Activated T-helper 9 cell treated with anti-CD3 and anti-CD28 coated beads, Interleukin-2, amount 50 U/mL, for 16 hours (primary cell): ENCODE results near the gene TAAR5.
"Not testable (repeated sequence)": the region's sequence is repeated elsewhere in the genome, so short reads cannot be mapped to it uniquely, and the experiment has no call there.

ENCODE experiments used
- DNase-seq: peaks from one replicate; pipeline ENCODE4 v3.0.0-alpha.2; 2020; ENCODE audit warnings: low read depth

Gene TAAR5

DNA sequence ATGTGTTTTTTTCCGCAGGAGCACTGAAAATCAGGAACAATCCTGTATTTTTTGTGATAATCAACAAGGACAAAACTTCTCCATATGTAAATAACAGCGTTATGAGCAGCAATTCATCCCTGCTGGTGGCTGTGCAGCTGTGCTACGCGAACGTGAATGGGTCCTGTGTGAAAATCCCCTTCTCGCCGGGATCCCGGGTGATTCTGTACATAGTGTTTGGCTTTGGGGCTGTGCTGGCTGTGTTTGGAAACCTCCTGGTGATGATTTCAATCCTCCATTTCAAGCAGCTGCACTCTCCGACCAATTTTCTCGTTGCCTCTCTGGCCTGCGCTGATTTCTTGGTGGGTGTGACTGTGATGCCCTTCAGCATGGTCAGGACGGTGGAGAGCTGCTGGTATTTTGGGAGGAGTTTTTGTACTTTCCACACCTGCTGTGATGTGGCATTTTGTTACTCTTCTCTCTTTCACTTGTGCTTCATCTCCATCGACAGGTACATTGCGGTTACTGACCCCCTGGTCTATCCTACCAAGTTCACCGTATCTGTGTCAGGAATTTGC is 19.2 kb downstream of the TAAR5 start, which contains the start of gene TAAR6:
Gene TAAR6, plus strand, starts transcription at position 102 of the 557 bp plus-strand sequence. Its CDS starts 0 bp downstream, at position 102.
- no peak for DNase-seq

DNA sequence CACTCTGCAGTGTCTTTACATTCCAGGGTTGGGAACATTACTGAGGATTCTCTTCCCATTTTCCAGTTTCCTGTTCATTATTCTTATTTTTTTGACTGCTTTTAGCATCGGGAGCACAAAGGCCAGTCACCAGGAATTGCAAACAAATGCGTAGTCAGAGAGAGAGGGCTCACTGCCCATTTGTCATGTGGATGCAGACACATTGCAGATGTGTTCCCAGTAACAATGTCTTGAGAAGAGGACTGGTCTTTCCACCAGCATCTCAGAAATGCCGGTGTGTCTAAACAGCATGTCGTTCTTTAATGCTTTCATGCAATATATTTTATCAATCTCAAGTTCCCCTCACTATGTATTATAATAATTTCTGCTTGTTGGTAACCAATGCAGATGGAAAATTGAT is 20.4 kb downstream of the TAAR5 start:
- no peak for DNase-seq

DNA sequence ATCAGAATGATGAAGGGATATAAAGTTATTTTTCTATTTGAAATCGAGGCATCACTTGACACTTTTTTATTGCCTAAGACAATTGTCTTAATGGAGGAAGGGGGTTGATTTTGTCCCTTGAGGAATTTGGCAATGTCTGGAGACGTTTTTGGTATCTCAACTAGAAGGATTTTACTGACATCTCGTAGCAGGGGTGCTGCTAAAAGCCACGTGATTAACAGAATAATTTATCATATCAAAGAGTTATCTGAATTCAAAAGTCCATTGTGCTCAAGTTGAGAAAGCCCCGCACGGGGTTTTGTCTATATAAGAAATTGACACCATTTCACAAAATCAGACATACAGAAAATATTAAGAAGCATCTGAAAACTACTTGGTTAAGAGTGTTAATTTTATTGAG is 20.9 kb downstream of the TAAR5 start:
- DNase-seq, result no peak

DNA sequence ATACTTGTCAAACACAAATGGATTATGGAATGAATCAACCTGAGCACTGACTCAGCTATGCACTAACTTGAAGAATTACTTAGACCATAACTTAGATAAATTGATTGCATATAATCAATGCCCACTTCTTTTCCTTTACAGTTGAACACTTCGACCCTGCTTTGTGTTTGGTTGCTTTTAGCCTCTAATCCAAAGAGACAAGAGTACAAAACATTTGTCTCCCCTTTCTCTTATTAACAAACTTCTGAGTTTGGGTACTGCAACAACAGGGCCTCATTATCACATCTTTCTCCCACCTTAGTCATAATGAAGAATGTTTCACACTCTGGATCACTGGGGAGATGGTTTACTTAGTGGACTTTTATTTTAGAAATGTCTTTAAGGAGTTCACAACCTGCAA is 22.0 kb downstream of the TAAR5 start:
- DNase-seq, result no peak

DNA sequence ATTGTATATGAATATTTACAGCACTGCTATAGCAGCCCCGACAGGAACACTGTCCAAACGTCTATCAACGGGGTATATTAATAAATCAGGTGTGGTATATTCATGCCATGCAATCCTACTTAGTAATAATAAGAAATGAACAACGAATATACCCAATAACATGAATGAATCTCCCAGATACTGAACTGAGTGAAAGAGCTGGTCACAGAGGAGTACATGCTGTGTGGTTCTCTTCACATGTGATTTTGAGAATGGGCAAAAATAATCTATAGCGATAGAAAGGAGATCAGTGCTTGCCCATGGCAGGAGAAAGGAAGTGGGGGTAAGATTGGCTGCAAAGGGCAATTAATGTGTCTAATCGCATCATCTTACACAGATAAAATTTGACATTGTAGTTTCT is 23.1 kb downstream of the TAAR5 start:
- no peak for DNase-seq

DNA sequence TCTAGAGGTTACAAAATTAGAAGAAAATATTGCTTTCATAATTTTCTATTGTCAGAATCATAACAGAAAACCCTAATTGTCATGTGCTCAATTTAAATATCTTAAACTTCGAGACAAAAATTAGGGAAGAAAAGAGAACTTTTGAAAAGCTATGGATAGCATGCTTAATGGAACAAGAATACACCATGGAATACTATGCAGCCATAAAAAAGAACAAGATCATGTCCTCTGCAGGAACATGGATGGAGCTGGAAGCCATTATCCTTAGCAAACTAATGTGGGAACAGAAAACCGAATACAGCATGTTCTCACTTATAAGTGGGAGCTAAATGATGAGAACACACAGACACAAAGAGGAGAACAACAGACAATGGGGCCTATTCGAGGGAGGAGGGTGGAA is 29.5 kb downstream of the TAAR5 start:
- not testable (repeated sequence) for DNase-seq

DNA sequence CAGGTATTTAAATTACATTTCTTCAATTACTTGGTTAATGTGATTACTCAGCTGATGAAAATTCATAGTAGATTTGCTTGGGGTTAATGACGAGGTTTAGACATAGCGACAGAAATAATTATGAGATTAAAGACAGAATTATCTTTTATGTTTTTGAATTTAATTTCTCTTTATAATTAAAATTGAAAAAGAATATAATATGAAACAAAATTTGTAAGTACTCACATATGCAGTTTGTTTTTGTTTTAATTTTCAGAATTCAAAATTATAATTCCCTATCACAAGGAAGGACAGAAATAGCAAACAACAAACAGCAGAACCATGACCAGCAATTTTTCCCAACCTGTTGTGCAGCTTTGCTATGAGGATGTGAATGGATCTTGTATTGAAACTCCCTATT is 37.2 kb downstream of the TAAR5 start, which contains the start of gene TAAR8:
Gene TAAR8, plus strand, starts transcription at position 301 of the 400 bp plus-strand sequence. Its CDS starts 21 bp downstream, at position 322.
- DNase-seq, result no peak

DNA sequence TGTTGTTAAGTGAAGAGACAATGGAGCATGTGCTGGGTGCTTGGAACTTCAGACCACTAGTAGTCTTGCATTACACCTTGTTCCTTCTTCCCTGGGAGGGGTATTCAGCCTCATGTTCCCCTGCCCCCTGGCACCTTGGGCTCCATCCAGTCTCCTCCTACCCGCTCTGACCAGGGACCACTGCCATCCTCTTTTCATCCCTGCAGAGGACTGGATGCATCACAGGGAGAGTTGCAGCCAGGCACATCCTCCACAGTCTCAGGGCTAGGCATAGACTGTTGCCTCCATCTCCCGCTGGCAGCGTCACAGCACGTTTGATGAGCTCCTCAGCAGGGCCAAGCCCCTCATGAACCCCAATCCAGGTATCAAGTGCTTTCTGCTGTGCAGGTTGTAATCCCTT is 38.3 kb downstream of the TAAR5 start:
- no peak for DNase-seq

DNA sequence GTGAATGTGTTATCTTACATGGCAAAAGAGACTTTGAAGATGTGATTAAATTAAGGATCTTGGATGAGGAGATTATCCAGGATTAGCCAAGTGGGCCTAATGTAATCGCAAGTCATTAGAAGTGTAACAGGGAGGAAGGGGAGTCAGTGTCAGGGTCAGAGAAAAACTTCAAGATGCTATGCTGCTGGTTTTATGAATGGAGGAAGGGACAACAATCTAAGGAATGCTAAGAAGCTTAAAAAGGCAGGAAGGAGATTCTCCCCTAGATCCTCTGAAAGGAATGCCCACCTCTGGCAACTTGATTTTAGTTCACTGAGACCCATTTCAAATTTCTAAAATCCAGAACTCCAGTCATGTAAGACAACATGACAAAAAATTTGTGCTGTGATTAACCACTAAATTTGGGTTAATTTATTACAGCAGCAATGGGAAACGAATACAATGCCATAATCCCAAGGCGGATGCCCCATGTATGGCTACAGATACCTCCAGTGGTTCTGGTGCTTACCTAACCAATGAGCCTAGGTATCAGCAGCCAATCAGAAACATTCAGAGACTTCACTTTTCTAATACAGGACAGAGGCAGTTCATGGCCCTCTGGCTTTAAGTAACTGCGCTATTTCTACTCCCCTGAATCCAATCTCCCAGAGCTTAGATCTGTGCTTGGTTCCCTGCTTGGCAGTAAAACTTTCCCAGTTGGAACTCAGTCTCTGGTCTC is 40.6 kb downstream of the TAAR5 start:
- no peak for DNase-seq

DNA sequence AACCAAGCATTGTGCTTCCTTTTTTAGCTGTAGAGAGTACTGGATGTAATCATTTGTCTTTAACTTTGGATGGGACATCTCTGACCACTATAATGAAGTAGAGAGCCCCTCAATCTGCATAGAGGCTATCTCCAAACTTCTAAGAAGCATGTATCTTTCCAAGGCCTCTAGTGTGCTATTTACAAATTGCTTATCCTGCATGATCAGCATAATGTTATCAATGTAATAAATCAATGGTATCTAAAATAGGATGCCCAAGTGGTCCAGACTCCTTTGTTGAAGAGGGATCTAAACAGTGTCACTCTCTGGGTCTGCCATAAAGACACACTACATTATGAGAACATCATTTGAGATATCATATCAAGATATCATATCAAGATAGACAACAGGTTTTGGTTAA is 44.7 kb downstream of the TAAR5 start:
- no peak for DNase-seq
